GM20000 (cell line): ENCODE measurements around the gene AP1M1.

Experiments used
- DNase-seq: peaks from one replicate; pipeline ENCODE4 v3.0.0; 2012; ENCODE audit warnings: low spot score
- CTCF ChIP-seq: IDR thresholded peaks from 2 replicates; pipeline ENCODE4 v1.5.1; 2012; ENCODE audit warnings: mild to moderate bottlenecking, control low read depth; ENCODE audit errors: extremely low read depth, missing control alignments

AP1M1 gene

GRCh38 chr19:16260160-16260811 lies 62.6 kb downstream of the AP1M1 start:
- TF ChIP-seq CTCF, result no peak
- DNase-seq, result no peak

GRCh38 chr19:16260812-16261161 lies 63.1 kb downstream of the AP1M1 start:
- TF ChIP-seq CTCF, result no peak

GRCh38 chr19:16261584-16262368 lies 64.1 kb downstream of the AP1M1 start:
- no peak for DNase-seq
- no peak for TF ChIP-seq CTCF

More at GRCh38 chr19:16260812-16261161, 63.1 kb downstream of the AP1M1 start:
- DNase-seq, result no peak

GRCh38 chr19:16262618-16263017 lies 64.9 kb downstream of the AP1M1 start:
- no peak for TF ChIP-seq CTCF
- DNase-seq, result no peak

GRCh38 chr19:16263141-16263761 lies 65.5 kb downstream of the AP1M1 start:
- TF ChIP-seq CTCF, result no peak
- DNase-seq, result no peak

- no peak for TF ChIP-seq CTCF
These were observed 67.5 kb downstream of the AP1M1 start for GRCh38 chr19:16265205-16265604.

More at GRCh38 chr19:16265205-16265604, 67.5 kb downstream of the AP1M1 start:
- DNase-seq, result no peak
